HG02981 (cell line): ENCODE results near the gene FOSL2.

ENCODE experiments used
- ATAC-seq: cut with Tn5 transposase; IDR thresholded peaks from one replicate; pipeline ENCODE4 v1.9.1; 2021; ENCODE audit warnings: mild to moderate bottlenecking, moderate library complexity; ENCODE audit not compliant: unreplicated experiment

Gene FOSL2

GRCh38 chr2:28447086-28447485, 54.4 kb downstream of the FOSL2 start:
- ATAC-seq = no peak

- no peak for ATAC-seq
Observed at GRCh38 chr2:28447943-28448792, 55.5 kb downstream of the FOSL2 start.

- no peak for ATAC-seq
Observed at GRCh38 chr2:28448793-28449100, 56.1 kb downstream of the FOSL2 start.

DNA sequence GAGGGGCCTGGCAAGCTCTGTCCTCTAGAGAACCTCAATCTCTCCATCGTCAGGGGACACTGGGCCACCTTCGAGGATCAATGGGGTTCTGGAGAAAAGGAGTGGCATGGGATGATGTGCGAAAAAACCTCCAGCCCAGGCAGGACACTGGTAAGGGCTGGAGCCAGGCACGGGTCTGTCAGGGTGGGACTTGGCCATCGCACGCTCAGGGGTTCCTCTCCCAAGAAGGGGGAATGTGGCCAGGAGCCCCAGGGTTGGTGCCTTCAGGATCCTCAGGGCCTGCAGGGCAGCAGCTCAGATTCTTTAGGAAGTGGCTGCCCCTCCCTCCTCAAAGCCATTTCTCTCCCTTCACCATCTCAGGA, 56.4 kb downstream of the FOSL2 start:
- ATAC-seq = no peak

- no peak for ATAC-seq
Observed at GRCh38 chr2:28449488-28450395, 57.1 kb downstream of the FOSL2 start.

DNA sequence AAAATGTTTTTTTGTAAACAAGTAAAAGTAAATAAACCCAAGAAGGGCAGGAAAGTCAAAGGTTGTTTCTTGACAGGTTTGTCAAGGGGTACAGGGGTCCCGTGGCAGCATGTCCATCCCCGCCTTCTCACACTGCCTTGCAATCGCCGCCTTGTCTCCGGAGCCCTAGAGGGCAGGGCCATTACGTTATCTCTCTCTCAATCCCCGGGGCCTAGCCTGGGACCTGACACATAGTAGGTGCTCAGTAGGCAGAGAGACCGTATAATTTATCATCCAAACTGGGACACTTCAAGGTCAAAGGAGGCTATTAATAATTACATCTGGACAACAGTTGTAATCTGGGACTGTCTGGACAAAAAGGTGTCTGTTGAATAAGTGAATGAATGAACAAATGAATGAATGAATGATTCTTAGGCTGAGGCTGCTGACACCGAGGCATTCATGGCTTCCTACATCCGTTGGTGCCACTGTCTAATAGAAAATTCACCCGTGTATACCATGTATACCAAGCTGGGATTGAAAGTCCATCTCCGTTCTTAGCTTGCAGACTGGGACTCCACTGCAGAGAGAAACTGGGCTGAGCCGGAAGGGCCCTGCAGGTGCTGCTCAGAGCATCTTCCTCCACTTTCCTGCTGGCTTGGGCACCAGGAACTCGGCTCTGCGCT, 58.4 kb downstream of the FOSL2 start:
- no peak for ATAC-seq

GRCh38 chr2:28451793-28452533, 59.3 kb downstream of the FOSL2 start:
- no peak for ATAC-seq

GRCh38 chr2:28452534-28453081, 60.0 kb downstream of the FOSL2 start:
- ATAC-seq = no peak

DNA sequence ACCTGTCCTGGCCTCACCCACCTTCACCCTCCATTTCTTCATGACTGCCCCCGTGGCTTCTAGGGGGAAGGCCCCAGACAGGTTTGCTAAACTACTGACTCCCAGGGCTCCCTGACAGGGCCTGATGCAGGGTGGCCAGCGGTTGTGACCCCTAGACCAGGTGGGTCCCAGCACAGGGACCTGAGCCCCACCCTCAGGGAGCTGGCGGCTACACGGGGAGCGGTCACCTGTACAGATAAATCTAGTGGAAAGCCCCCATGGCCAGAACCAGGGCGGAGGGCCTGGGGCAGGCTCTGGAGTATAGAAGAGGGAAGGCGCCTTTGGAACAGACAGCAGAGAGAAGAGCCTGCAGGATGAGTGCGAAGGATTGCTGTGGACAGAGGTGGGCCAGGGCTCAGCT, 60.7 kb downstream of the FOSL2 start:
- ATAC-seq = no peak

- no peak for ATAC-seq
Observed at GRCh38 chr2:28454016-28454930, 61.6 kb downstream of the FOSL2 start.

DNA sequence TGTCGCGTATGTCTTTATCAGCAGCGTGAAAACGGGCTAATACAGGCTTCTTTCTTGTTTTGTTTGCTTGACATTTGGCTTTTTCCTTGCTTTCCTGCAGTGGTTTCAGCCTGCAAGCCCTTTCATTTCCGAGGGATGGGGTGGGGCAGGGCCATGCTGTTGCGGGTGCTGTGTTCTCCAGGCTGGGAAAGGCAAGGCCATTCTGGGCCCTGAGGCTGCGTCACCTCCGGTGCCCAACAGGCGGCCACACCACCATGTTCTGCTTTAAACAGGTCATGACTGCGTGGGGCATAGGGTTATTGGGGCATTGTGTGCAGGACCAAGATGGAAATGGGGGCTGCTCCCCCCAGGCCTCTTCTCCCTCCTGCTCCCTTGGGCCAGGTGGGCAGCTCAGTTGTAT, 64.6 kb downstream of the FOSL2 start:
- ATAC-seq = no peak

- ATAC-seq = no peak
Observed at GRCh38 chr2:28461056-28461455, 68.4 kb downstream of the FOSL2 start.

GRCh38 chr2:28462122-28462521, 69.5 kb downstream of the FOSL2 start:
- no peak for ATAC-seq

- ATAC-seq = no peak
Observed at GRCh38 chr2:28463211-28463816, 70.7 kb downstream of the FOSL2 start.

- no peak for ATAC-seq
Observed at GRCh38 chr2:28463893-28464292, 71.2 kb downstream of the FOSL2 start.

DNA sequence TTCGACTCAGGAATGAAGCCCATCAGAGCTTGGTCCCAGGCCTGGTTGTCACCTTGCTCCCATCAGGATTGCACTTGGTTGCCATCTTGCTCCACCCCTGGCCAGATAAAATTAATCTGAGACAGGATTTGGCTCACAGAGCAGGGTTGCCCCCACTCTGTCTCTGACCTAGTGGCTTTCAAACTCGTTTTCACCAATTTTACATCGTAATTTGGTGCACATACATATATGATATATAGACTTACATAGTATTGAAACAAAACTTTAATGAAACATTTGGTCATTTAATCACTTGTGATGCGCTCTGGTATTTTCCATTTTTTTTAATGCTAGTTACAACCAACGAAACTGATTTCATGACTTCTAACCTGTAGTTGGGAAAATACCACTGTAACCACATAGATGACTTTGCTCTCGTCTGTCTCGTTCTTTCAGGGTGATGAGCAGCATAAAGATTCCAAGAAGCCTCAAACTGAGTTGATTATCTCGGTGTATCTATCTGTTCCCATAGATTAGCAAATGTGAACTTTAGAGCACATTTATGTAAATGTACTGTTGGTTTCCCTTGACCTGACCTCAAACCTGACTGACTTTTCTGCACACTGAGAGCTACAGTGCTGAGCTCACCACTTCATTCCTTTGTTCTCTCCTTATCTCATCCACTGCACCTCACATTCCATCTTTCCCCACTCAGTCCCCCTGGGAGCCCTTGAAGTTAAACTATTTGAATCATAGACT, 72.7 kb downstream of the FOSL2 start:
- no peak for ATAC-seq
